ENCODE results near the gene SEMA7A.
"Not testable (repeated sequence)": the region's sequence is repeated elsewhere in the genome, so short reads cannot be mapped to it uniquely, and the experiment has no call there.

The SEMA7A gene

DNA sequence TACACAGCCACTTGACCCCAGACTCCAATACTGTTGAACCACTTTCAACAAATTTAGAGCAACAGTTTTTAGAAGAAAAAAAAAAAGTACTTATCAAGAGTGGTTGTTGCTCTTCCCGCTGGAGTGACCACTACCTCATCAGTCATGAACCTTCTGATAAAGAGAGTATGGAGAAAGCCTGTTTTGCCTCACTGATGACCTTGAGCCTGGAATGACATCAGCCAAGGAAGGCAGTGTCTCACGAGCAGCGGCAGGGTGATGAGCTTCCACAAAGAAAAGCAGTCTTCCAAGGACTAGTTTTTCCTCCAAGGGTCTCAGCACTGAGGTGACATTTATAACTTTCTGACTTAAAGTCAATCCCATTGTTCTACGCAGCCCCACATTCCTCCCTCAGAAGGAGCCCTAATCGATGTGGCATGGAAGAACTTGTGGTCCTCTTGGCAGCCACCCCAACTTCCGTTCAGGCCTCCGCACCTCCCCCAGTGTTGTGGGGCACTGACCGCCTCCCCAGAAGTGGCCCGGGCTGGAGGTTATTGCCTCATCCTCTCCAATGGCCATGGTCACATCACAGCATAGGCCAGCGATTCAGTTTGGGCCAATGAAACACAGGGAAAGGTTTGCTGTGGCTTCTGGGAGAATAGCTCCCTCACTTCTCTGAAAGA lies 64.5 kb downstream of the SEMA7A start:
- DNase-seq: no peak

- no peak for DNase-seq
These were observed 65.6 kb downstream of the SEMA7A start for GRCh38 chr15:74368121-74368520.

DNA sequence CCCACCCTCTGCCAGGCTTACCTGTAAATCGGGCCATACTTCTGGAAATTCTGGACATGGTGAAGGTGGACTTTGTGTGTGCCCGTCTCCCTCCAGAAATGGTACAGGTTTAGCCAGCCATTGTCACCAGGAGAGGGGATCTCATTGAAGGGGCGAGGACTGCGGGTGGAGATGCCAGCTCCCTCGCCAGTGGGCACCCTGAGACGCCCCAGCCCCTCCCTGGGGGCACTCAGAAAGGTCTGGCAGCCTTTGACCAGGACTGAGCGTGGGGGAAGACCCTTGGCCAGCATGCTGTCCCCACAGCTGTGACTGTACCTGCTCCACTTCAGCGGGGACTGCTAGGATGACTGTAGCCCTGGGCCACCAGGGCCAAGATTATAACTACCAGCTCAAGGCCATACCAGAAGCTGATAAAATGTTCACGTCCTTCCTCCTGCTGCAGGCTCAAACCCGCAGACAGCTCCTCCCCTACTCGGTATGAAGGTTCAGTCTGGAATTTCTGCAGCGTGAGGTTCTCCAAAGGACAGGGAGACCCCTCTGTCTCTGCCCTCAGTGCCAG lies 66.4 kb downstream of the SEMA7A start, which contains the start of gene CYP11A1:
CYP11A1 (minus strand) TSS at position 351 of the 559 bp plus-strand sequence; CDS start at position 290, 61 bp downstream.
- no peak for DNase-seq

- no peak for DNase-seq
These were observed 67.9 kb downstream of the SEMA7A start for GRCh38 chr15:74365598-74366445.

- DNase-seq: no peak
These were observed 68.7 kb downstream of the SEMA7A start for GRCh38 chr15:74364936-74365597.

GRCh38 chr15:74362482-74362881 lies 71.3 kb downstream of the SEMA7A start:
- no peak for DNase-seq

- DNase-seq: not testable (repeated sequence)
These were observed 72.9 kb downstream of the SEMA7A start for GRCh38 chr15:74360855-74361254.

DNA sequence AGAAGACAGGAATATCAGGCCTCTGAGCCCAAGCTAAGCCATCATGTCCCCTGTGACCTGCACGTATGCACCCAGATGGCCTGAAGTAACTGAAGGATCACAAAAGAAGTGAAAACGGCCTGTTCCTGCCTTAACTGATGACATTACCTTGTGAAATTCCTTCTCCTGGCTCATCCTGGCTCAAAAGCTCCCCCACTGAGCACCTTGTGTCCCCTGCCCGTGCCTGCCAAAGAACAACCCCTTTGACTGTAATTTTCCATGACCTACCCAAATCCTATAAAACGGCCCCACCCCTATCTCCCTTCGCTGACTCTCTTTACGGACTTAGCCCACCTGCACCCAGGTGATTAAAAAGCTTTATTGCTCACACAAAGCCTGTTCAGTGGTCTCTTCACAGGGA lies 74.4 kb downstream of the SEMA7A start:
- not testable (repeated sequence) for DNase-seq

All from NCI-H1417 treated with DMSO at 0.1 percent for 48 hours (cell line).